ENCODE data around the gene NOVA2. TPM values are rescaled to one million over a fixed set of nuclear protein-coding genes. Genes with fewer than 3 reads are reported as not detected.

The NOVA2 gene, protein sequence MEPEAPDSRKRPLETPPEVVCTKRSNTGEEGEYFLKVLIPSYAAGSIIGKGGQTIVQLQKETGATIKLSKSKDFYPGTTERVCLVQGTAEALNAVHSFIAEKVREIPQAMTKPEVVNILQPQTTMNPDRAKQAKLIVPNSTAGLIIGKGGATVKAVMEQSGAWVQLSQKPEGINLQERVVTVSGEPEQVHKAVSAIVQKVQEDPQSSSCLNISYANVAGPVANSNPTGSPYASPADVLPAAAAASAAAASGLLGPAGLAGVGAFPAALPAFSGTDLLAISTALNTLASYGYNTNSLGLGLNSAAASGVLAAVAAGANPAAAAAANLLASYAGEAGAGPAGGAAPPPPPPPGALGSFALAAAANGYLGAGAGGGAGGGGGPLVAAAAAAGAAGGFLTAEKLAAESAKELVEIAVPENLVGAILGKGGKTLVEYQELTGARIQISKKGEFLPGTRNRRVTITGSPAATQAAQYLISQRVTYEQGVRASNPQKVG
- not detected in 2 replicates for total RNA-seq (2014; rRNA removed; shearing (Covaris generic))

DNA sequence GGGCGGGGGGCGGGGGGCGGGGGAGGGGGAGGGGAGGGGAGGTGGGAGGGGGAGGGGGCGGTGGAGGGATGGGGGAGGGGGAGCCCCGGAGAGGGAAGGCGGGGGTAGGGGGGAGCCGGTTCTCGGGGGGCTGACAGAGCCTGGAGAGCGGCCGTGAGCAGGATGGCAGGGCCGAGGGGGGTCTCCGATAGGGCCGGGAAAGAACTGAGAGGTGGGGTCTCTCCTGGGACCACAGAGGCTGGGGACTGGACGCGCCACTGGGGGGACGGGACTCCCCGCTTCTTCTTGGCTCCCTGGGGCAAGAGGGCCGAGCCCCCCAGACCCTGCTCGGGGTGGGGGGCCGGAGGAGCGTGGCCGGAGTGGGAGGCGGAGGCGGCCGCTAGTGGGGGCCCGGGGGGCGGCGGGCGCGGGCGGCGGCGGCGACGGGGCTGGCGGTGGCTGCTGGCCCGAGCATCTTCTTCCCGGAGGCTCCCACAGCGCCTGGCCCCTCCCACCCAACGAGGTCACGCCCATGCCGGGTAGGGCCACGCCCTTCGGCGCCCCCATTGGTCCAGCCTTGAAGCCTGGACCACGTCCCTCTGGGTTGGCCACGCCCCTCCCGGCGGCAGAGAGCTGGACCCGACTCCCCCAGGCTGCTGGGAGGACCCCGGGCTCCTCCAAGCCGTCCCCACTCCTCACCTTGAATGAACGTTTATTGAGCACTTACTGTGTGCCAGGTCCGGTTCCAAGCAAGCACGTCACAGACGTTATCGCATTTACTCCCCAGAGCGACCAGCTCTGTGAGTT is at the start of gene NOVA2:
Gene NOVA2 (minus strand): TSS at position 313 of the 786 bp plus-strand sequence. CDS start 514 bp downstream, outside the sequence.
- no peak for DNase-seq (ENCODE audit: low spot score)

- DNase-seq (ENCODE audit: low spot score): no peak
These were observed 49.7 kb upstream of the NOVA2 start for GRCh38 chr19:46023311-46023779.

GRCh38 chr19:46022431-46023310 is 49.0 kb upstream of the NOVA2 start, which contains the start of gene PGLYRP1:
Gene PGLYRP1, minus strand, starts transcription at chr19:46023053. Its CDS starts 32 bp downstream, at chr19:46023021.
- DNase-seq (ENCODE audit: low spot score): no peak

GRCh38 chr19:46022061-46022430 is 48.4 kb upstream of the NOVA2 start:
- no peak for DNase-seq (ENCODE audit: low spot score)

DNA sequence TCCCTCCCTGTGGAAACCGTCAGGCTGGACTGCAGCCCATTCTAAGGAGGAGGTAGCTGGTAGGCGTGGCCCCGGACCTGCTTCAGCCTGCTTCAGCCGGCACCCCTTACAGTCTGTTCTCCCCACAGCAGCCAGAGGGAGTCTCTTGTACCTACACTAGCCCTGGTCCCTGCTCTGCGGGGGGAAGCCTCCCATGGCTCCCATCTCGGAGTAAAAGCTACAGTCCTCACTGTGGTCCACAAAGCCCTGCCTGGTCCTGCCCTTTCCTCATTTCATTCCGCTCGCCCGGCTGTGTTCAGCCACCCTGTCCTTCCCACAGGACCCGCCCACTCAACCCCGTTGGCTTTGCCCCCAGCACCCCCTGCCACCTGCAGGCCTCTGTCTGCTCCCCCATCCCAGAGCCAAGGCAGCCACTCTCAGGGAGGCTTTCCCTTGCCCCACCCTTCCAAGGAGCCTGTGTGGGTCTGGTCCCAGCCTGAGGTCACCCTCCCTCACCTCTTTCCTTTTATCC is 47.9 kb upstream of the NOVA2 start:
- DNase-seq (ENCODE audit: low spot score): peak; percentile 63

DNA sequence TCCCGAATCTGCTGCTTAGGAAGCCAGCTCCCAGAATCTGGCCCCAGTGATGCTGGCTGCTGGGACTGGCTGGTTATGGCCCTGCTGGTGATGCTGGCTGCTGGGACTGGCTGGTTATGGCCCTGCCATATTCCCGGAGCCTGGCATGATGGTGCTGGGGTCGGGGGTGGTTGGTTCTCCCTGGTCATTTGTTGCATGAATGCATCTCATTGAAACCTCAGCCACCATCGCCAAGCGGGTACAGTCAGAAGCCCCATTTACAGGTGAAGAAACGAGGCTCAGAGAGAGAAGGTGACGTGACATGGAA is 47.1 kb upstream of the NOVA2 start:
- no peak for DNase-seq (ENCODE audit: low spot score)

- no peak for DNase-seq (ENCODE audit: low spot score)
These were observed 45.6 kb upstream of the NOVA2 start for GRCh38 chr19:46019270-46019669.

GRCh38 chr19:46018729-46019251 is 45.1 kb upstream of the NOVA2 start:
- DNase-seq (ENCODE audit: low spot score): no peak

- DNase-seq (ENCODE audit: low spot score): no peak
These were observed 44.4 kb upstream of the NOVA2 start for GRCh38 chr19:46017874-46018675.

GRCh38 chr19:46017095-46017429 is 43.4 kb upstream of the NOVA2 start:
- DNase-seq (ENCODE audit: low spot score): no peak

DNA sequence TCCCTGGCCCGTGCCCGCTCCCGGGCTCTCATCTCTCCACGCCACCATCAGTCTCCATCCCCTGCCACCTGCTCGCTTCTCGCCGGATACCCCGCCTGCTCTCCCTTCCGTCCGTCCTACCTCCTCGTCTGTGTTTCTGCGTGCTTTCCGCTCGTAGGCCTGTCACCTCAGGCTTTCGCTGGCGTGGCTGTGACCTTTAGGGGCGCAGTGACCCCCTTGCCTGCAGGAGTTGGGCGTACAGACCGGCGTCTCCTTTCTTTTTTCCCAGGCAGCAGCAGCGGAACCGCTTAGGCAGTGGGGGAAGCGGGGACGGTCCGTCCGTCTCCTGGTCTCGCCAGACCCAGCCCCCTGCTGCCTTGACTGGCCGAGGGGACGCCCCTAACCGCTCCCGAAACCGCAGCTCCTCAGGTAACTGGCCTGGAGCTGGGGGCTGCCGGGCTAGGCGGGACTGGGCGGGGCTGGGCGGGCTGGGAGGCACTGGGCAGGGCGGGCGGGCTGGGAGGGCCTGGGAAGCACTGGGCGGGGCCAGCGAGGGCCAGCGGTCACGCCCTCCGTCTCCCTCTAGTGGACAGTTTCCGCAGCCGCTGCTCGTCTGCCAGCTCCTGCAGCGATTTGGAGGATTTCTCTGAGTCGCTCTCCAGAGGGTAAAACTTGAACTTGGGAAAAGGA is 42.9 kb upstream of the NOVA2 start:
- DNase-seq (ENCODE audit: low spot score): peak; percentile 98

DNA sequence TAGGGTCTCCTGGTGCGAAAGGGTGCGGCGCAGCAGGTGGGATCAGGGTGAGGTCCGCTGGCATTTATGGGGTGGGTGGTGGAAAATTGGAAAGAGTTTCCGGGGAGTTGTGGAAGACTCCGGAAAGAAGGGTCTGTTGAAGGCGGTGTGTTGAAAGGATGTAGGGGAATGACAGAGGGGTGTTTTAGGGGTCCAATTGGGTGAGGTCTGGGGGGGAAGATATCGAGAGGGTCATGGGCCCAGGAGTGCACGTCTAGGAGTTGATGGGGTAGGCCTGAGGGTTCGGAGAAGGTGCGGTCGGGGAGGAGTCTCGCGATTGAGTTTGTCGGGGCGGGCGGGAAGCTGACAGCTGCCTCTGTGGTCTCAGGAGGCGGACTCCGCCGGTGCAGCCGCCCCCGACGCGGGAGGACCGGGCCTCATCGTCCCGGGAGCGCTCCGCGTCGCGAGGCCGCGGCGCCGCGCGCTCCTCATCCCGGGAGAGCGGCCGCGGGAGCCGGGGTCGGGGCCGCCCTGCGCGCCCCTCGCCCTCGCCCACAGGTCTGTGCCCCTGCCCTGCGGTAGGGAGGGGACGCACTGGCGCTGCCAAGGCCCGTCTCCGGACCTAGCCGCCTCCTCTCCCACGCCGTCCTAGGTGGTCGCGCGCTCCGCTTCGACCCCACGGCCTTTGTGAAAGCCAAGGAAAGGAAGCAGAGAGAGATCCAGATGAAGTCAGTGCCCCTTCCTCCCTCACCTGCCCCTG is 42.2 kb upstream of the NOVA2 start:
- no peak for DNase-seq (ENCODE audit: low spot score)

DNA sequence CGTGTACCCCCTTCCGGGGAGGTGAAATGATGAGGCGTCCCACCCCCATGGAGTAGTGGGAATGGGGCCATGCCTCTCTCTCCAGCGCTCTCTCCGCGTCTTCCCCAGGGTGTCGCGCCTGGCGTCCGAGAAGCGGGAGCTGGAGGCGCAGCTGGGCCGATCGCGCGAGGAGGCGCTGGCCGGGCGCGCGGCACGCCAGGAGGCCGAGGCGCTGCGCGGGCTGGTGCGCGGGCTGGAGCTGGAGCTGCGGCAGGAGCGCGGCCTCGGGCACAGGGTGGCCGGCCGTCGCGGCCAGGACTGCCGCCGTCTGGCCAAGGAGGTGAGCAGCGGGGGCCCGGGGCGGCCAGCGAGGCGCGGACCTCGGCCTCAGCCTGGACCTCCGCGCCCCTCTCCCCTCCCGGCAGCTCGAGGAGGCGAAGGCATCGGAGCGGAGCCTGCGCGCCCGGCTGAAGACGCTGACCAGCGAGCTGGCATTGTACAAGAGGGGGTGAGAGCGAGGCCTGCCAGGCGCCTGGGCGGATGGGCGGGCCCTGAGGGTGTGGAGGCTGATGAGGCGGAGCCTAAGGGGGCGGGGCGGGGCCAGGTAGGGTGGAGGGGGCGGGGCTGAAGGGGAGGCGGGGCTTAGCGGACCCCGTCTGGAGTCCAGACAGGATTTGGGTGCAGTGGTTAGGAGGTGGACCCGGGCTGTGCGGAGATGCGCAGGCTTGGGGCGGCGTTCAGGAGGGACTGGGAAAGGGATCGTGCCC is 41.4 kb upstream of the NOVA2 start:
- DNase-seq (ENCODE audit: low spot score): peak; percentile 94

DNA sequence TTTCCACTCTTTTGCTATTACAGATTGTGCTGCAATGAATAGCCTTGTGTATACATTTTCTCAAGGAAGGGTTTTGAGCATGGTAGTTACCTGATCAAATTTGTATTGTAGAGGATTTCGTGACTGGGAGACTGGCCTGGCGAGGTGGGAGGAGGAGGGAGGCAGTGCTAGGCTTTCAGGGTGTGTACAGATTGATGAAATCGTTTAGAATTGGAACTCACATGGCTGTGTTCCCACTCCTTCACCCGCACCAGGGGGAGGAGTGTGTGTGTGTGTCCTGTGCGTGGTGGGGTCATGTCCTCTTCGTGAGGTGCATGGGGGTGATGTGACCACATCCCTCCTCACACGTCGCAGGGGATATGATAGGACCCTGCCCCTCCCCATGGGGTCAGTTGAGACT is 40.9 kb upstream of the NOVA2 start:
- peak; percentile 32 for DNase-seq (ENCODE audit: low spot score)

DNA sequence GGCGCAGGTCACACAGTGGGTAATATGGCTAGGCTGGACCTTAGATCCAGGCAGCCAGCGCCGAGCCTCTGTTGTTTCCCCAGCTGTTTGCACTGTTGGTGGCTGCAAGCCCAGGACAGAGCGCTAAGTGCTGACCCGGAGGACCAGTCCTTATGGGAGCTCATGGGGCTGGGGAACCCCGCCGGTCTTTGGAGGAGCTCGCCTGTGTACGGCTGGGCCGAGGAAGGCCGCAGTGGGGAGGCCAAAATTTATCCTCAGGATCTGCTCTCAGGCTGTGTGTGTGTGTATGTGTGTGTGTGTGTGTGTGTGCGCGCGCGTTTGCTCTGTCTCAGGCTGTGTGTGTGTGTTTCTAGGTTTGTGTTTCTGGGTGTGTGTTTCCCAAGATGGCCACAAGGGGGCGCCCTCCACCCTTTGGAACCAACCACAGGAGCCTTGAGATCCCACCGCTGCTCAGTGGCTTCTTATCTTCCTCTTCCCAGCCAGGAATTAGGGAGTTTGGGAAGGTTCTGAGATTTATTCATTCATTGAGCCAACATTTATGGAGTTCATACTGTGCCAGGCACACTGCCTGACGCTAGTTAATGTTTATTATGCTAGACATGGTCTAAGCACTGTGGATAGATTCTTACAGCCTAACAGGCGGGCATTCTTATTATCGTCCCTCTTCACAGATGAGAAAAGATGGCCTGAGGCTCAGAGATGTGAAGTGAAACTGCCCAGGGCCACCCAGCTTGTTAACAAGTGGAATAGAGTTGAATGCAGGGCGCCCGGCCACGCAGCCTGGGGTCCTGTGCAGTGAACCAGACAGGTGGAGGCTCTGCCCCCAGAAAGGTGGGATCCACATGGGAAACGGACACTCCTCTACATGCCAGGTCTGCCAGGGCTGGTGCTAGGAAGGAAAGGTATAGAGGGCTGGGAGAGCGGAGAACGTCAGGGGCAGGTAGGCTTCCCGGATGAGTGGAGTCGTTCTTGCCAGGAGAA is 36.2 kb upstream of the NOVA2 start:
- DNase-seq (ENCODE audit: low spot score): peak; percentile 97

DNA sequence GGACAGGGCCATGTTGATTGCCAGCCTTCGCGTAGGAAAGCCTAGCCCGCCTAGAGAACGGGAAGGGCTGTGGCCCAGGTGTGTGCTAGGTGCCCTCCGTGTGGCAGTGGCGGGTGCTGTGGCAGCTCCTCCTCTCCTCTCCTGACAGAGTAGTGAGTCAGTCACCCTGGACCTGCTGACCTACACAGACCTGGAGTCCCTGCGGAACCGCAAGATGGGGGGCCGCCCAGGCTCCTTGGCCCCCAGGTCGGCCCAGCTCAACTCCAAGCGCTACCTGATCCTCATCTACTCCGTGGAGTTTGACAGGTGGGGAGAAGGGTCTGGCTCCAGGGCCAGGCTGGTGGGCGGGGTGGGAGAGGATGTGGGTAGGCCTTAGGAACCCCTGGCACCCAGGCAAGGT is 32.7 kb upstream of the NOVA2 start:
- no peak for DNase-seq (ENCODE audit: low spot score)

GRCh38 chr19:46002678-46003275 is 29.1 kb upstream of the NOVA2 start:
- no peak for DNase-seq (ENCODE audit: low spot score)

Data from HT-29 (cell line).